ENCODE results near the gene TMEM179.

TMEM179 gene

GRCh38 chr14:104592785-104593184 lies 11.8 kb downstream of the TMEM179 start:
- H3K4me3 ChIP-seq (ENCODE audit: low read depth, low read length) = no peak overlapping the region
- TF ChIP-seq CTCF (IDR thresholded peaks at IDR 0.05; ENCODE audit: low read depth, low read length, missing control alignments) = no peak
- in situ Hi-C loops (cut with HindIII; ENCODE audit: low sequenced_read_pairs) = loop anchor here (10.0 kb wide), 2 partner anchors 398 to 448 kb away; no protein-coding TSS in a partner anchor
- DNase-seq (ENCODE audit: low read depth) = no peak

GRCh38 chr14:104592292-104592672 lies 12.3 kb downstream of the TMEM179 start:
- no peak for DNase-seq (ENCODE audit: low read depth)
- no peak overlapping the region for H3K4me3 ChIP-seq (ENCODE audit: low read depth, low read length)
- no peak for TF ChIP-seq CTCF (IDR thresholded peaks at IDR 0.05; ENCODE audit: low read depth, low read length, missing control alignments)
- in situ Hi-C loops (cut with HindIII; ENCODE audit: low sequenced_read_pairs) = loop anchor here (10.0 kb wide), 2 partner anchors 397 to 447 kb away; no protein-coding TSS in a partner anchor

DNA sequence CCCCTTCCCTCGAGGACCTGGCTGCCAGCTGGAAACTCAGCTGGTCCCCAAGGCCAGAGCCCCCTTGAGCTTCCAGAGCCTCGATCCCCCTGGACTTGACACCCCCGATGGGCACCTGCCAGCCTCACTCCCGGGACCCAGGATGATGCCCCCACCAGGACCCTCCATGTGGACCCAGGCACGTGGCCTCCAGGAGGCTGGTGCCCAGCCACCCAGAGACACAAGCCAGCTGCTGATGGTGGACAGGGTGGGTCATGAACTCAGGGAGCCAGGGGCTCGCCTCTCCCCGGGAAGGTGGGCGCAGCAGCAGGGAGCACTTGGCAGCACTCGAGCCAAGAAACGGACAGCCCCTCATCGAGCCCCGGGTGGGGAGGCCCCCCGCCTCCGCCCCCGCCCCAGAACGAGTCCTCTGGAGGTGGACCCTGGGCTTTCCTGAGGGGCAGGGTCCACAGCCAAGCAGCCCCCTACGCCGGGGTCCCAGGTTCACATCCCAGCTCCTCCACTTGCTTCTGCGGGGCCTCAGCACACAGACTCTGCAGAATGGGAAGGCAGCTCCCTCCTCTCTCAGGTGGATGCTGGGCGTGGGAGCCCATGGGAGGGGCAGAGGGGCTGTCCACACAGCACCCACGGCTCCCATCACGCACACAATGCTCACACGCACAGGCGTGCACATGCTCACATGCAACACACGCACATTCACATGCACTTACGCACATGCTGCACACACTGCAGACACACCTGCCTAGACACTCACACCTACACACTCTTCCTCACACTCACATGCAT lies 12.9 kb downstream of the TMEM179 start:
- H3K4me3 ChIP-seq (ENCODE audit: low read depth, low read length) = no peak overlapping the region
- TF ChIP-seq CTCF (IDR thresholded peaks at IDR 0.05; ENCODE audit: low read depth, low read length, missing control alignments) = no peak
- in situ Hi-C loops (cut with HindIII; ENCODE audit: low sequenced_read_pairs) = loop anchor here (10.0 kb wide), 2 partner anchors 397 to 447 kb away; no protein-coding TSS in a partner anchor
- DNase-seq (ENCODE audit: low read depth) = no peak

- no peak for DNase-seq (ENCODE audit: low read depth)
- H3K4me3 ChIP-seq (ENCODE audit: low read depth, low read length) = no peak overlapping the region
- in situ Hi-C loops (cut with HindIII; ENCODE audit: low sequenced_read_pairs) = loop anchor here (10.0 kb wide), 2 partner anchors 396 to 446 kb away; no protein-coding TSS in a partner anchor
- no peak for TF ChIP-seq CTCF (IDR thresholded peaks at IDR 0.05; ENCODE audit: low read depth, low read length, missing control alignments)
Observed at GRCh38 chr14:104591031-104591430, 13.5 kb downstream of the TMEM179 start.

- no peak for TF ChIP-seq CTCF (IDR thresholded peaks at IDR 0.05; ENCODE audit: low read depth, low read length, missing control alignments)
- no peak overlapping the region for H3K4me3 ChIP-seq (ENCODE audit: low read depth, low read length)
- no peak for DNase-seq (ENCODE audit: low read depth)
- in situ Hi-C loops (cut with HindIII; ENCODE audit: low sequenced_read_pairs) = loop anchor here (10.0 kb wide), 2 partner anchors 396 to 446 kb away; no protein-coding TSS in a partner anchor
Observed at GRCh38 chr14:104590240-104590965, 14.2 kb downstream of the TMEM179 start.

GRCh38 chr14:104589338-104590195 lies 15.0 kb downstream of the TMEM179 start:
- H3K4me3 ChIP-seq (ENCODE audit: low read depth, low read length) = no peak overlapping the region
- no peak for DNase-seq (ENCODE audit: low read depth)
- in situ Hi-C loops (cut with HindIII; ENCODE audit: low sequenced_read_pairs) = loop anchor here (10.0 kb wide), 2 partner anchors 395 to 445 kb away; no protein-coding TSS in a partner anchor
- TF ChIP-seq CTCF (IDR thresholded peaks at IDR 0.05; ENCODE audit: low read depth, low read length, missing control alignments) = no peak
